ENCODE results near the gene SAP30. TPM values are rescaled to one million over a fixed set of nuclear protein-coding genes. Genes with fewer than 3 reads are reported as not detected.

SAP30 gene
- total RNA-seq, 4 donors from 2014 or later: 36.5 to 53.4 (median 41.9) TPM

DNA sequence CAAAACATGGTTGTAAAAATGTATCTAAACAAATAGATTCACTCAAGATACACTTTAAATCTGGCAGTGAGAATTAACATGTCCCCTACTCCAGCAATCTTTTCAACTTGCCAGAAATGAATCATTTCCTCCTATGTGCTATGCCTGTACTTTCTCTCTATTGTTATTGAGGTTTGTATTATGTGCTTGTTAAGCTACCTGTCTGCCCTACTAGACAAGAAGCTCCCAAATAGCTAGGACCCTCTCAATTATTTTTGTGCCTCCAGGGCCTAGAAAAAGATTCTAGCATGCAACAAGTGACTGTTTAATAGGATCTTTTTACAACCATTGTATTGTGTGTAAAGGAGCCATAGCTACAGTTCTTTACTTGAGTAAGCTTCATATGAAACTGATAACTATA lies 3.5 kb upstream of the SAP30 start:
- no peak overlapping the region for H3K4me3 ChIP-seq
- no peaks in the 10 kb centered on the region for H3K9me3 ChIP-seq
- H3K27me3 ChIP-seq: no peaks in the 10 kb centered on the region
- TF ChIP-seq, protein P1, sequence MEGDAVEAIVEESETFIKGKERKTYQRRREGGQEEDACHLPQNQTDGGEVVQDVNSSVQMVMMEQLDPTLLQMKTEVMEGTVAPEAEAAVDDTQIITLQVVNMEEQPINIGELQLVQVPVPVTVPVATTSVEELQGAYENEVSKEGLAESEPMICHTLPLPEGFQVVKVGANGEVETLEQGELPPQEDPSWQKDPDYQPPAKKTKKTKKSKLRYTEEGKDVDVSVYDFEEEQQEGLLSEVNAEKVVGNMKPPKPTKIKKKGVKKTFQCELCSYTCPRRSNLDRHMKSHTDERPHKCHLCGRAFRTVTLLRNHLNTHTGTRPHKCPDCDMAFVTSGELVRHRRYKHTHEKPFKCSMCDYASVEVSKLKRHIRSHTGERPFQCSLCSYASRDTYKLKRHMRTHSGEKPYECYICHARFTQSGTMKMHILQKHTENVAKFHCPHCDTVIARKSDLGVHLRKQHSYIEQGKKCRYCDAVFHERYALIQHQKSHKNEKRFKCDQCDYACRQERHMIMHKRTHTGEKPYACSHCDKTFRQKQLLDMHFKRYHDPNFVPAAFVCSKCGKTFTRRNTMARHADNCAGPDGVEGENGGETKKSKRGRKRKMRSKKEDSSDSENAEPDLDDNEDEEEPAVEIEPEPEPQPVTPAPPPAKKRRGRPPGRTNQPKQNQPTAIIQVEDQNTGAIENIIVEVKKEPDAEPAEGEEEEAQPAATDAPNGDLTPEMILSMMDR (IDR thresholded peaks at IDR 0.05): no peak
- TF ChIP-seq POLR2A (IDR thresholded peaks at IDR 0.05) (no peak), POLR2AphosphoS5 (IDR thresholded peaks at IDR 0.05) (no peak)
- H3K36me3 ChIP-seq: no peaks in the 10 kb centered on the region
- no peak for ATAC-seq
- peaks cover 0 to 32% (median 8%) of the 10 kb centered on the region in 3 donors for H3K4me1 ChIP-seq
- peak overlapping the region in 3 of 4 donors; percentile 34 to 98 (median 95) for H3K27ac ChIP-seq

DNA sequence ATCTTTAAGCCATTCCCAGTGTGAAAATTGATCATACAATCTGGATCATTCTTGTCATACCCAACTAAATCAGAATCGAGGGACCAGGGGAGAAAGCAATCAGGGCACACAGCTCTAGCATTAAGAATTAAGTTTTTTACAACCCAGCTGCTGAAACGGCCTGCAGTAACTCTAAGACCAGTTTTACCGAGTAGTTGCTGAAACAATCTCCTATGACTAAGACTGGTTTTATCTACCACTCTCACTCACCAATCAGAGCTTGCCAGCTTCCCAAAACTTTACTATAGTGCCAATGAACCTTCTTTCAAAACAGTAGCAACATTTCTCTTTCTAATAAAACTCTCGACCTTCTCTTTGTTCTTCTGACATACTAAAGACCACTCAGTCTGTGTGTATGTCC lies 2.8 kb upstream of the SAP30 start:
- WGBS, 2 donors (ENCODE audit: low coverage in 1 of 2): 27 to 29% methylated on average over 4 of the region's 4 CpGs
- H3K36me3 ChIP-seq: no peaks in the 10 kb centered on the region
- no peak for ATAC-seq
- TF ChIP-seq POLR2AphosphoS5 (IDR thresholded peaks at IDR 0.05) (no peak), EP300 (IDR thresholded peaks at IDR 0.05) (no peak), POLR2A (IDR thresholded peaks at IDR 0.05) (no peak)
- TF ChIP-seq, protein P1 (IDR thresholded peaks at IDR 0.05): no peak
- no peaks in the 10 kb centered on the region for H3K27me3 ChIP-seq
- peak overlapping the region; percentile 29 to 98 (median 80) for H3K27ac ChIP-seq
- peak overlapping the region; percentile 7 to 13 for H3K4me3 ChIP-seq
- H3K9me3 ChIP-seq: no peaks in the 10 kb centered on the region
- H3K4me1 ChIP-seq: peaks cover 0 to 38% (median 8%) of the 10 kb centered on the region in 3 donors

DNA sequence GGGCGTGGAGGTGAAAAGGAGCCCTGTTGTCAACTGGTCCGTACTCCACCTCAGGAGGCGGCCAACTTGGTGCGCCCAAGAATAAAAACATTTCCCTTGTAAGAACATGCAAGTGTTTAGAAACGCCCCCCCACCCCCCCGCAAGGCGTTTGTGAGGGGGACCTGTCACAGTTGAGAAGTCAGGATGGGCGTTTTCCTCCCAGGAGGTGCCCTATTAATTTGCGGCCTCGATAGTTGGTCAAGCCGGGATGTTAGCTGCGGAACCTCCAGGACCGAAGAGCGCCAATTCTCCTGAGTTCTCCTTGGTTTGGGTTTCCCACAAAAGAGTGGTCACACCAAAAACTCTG lies 651 bp upstream of the SAP30 start:
- WGBS, 2 donors (ENCODE audit: low coverage in 1 of 2): 0% methylated on average over 4 to 8 of the region's 14 CpGs
- peak; percentile 34 for ATAC-seq
- TF ChIP-seq EP300 (IDR thresholded peaks at IDR 0.05): no peak
- TF ChIP-seq, protein P1 (IDR thresholded peaks at IDR 0.05): no peak
- TF ChIP-seq POLR2AphosphoS5 (IDR thresholded peaks at IDR 0.05): no peak
- no peak for TF ChIP-seq POLR2A (IDR thresholded peaks at IDR 0.05)

DNA sequence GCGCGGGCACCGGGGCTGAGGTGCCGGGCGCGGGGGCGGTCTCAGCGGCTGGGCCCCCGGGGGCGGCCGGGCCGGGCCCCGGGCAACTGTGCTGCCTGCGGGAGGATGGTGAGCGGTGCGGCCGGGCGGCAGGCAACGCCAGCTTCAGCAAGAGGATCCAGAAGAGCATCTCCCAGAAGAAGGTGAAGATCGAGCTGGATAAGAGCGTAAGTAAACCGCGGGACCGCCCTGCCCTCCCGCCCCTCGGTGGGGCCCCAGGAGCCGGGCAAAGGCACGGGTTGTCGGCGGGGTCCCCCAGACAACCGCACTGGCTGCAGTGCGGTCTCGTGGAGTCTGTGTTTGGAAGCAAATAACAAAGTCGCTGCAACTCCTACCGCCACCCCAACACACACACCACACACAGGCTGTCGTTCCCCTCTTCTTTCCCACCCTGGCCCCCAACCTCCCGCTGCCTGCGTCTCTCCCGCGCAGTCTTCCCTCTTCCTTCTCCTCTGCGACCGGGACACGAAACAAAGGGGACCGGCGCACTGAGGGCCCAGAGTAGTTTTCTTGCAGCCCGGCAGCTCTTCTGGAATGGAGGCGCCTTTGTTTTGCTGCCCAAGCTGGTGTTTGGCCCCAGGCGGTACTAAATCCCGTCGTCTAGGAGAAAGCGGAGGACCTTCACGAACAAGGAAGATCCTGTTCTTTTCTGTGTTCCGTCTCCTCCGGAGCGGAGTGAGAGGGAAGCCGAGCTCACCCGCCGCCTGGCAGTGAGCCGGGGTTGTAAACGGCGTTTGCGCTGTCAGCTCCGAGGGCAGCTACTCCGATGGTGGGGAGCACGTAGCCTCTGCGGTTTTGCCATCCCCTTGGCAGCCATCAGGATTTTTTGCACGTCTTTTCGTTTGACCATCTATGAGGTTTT lies 788 bp downstream of the SAP30 start:
- H3K4me3 ChIP-seq: peak overlapping the region; percentile 64 to 81
- ATAC-seq: peak; percentile 7
- H3K9me3 ChIP-seq: no peaks in the 10 kb centered on the region
- peaks cover 5 to 67% (median 13%) of the 10 kb centered on the region in 3 donors for H3K4me1 ChIP-seq
- H3K27ac ChIP-seq: peak overlapping the region; percentile 87 to 98 (median 92)
- H3K36me3 ChIP-seq: no peaks in the 10 kb centered on the region
- 0% methylated on average over 23 of the region's 68 CpGs; no CpG with 5 or more reads in 1 of the 2 donors for WGBS, 2 donors (ENCODE audit: low coverage in 1 of 2)
- H3K27me3 ChIP-seq: no peaks in the 10 kb centered on the region
- TF ChIP-seq EP300 (IDR thresholded peaks at IDR 0.05) (no peak), POLR2AphosphoS5 (IDR thresholded peaks at IDR 0.05) (peak; percentile 71), POLR2A (IDR thresholded peaks at IDR 0.05) (peak; percentile 45 to 54)
- TF ChIP-seq, protein P1 (IDR thresholded peaks at IDR 0.05): no peak

More for the DNA sequence above, 651 bp upstream of the SAP30 start:
- H3K27ac ChIP-seq: peak overlapping the region; percentile 89 to 98 (median 96)
- no peaks in the 10 kb centered on the region for H3K36me3 ChIP-seq
- no peaks in the 10 kb centered on the region for H3K9me3 ChIP-seq
- H3K4me3 ChIP-seq: peak overlapping the region; percentile 64 to 81
- no peaks in the 10 kb centered on the region for H3K27me3 ChIP-seq
- peaks cover 0 to 59% (median 13%) of the 10 kb centered on the region in 3 donors for H3K4me1 ChIP-seq

DNA sequence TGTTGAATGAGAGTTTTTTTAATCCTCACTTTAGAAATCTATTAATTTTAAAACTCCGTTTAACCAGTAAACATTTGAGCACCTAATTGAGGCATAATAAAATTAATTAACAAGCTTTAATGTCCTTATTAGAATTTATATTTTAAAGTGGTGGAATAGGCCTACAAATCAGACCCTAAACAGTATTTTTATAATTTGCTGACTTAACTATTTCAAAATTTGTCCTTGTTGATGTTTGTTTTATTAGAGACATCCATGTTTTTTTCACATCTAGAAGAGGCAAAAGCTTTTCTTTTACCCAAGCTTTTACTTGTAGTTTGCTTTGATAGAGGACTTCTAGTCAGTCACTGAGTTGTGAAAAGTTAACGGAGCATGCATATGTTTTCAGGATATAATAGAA lies 3.8 kb downstream of the SAP30 start:
- WGBS, 2 donors (ENCODE audit: low coverage in 1 of 2): 75 to 94% methylated on average over 2 of the region's 2 CpGs
- Histone ChIP-seq H3K4me3 (no peak overlapping the region), H3K36me3 (peaks cover 0 to 4% of the 10 kb centered on the region in 2 donors), H3K27ac (peak overlapping the region in 3 of 4 donors; percentile 20 to 98 (median 95)), H3K27me3 (no peaks in the 10 kb centered on the region), H3K9me3 (no peaks in the 10 kb centered on the region), H3K4me1 (peaks cover 5 to 60% (median 5%) of the 10 kb centered on the region in 3 donors)
- no peak for ATAC-seq
- TF ChIP-seq, protein P1 (IDR thresholded peaks at IDR 0.05): no peak
- TF ChIP-seq POLR2AphosphoS5 (IDR thresholded peaks at IDR 0.05) (no peak), POLR2A (IDR thresholded peaks at IDR 0.05) (no peak)

Measured in gastroesophageal sphincter (tissue), 4 donors.